ENCODE data around the gene CNTD1. TPM values are rescaled to one million over a fixed set of nuclear protein-coding genes. Genes with fewer than 3 reads are reported as not detected.
A peak's percentile ranks its signal among the peaks of the same experiment; 100 is the strongest.

Gene CNTD1, protein sequence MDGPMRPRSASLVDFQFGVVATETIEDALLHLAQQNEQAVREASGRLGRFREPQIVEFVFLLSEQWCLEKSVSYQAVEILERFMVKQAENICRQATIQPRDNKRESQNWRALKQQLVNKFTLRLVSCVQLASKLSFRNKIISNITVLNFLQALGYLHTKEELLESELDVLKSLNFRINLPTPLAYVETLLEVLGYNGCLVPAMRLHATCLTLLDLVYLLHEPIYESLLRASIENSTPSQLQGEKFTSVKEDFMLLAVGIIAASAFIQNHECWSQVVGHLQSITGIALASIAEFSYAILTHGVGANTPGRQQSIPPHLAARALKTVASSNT
- polyA plus RNA-seq = 3.0 TPM
- long read RNA-seq, donor 1, partial matches to known transcripts = 64 of 71 reads
- long read RNA-seq, donor 1, other reads (novel, unspliced or antisense) = 7 of 71 reads
- long read RNA-seq, donor 2 = 0 reads
- long read RNA-seq, donor 3 = 0 reads
- long read RNA-seq, donor 4 = 0 reads
- long read RNA-seq, donor 5, partial matches to known transcripts = 0 of 7 reads
- long read RNA-seq, donor 5, other reads (novel, unspliced or antisense) = 7 of 7 reads
- long read RNA-seq, donor 6 = 0 reads
- long read RNA-seq, donor 7 = 0 reads
- long read RNA-seq, donor 8 = 0 reads
- long read RNA-seq, donor 9 = 0 reads
- long read RNA-seq, donor 10, partial matches to known transcripts = 36 of 49 reads
- long read RNA-seq, donor 10, other reads (novel, unspliced or antisense) = 13 of 49 reads
- long read RNA-seq, donor 11, partial matches to known transcripts = 9 of 37 reads
- long read RNA-seq, donor 11, other reads (novel, unspliced or antisense) = 28 of 37 reads

DNA sequence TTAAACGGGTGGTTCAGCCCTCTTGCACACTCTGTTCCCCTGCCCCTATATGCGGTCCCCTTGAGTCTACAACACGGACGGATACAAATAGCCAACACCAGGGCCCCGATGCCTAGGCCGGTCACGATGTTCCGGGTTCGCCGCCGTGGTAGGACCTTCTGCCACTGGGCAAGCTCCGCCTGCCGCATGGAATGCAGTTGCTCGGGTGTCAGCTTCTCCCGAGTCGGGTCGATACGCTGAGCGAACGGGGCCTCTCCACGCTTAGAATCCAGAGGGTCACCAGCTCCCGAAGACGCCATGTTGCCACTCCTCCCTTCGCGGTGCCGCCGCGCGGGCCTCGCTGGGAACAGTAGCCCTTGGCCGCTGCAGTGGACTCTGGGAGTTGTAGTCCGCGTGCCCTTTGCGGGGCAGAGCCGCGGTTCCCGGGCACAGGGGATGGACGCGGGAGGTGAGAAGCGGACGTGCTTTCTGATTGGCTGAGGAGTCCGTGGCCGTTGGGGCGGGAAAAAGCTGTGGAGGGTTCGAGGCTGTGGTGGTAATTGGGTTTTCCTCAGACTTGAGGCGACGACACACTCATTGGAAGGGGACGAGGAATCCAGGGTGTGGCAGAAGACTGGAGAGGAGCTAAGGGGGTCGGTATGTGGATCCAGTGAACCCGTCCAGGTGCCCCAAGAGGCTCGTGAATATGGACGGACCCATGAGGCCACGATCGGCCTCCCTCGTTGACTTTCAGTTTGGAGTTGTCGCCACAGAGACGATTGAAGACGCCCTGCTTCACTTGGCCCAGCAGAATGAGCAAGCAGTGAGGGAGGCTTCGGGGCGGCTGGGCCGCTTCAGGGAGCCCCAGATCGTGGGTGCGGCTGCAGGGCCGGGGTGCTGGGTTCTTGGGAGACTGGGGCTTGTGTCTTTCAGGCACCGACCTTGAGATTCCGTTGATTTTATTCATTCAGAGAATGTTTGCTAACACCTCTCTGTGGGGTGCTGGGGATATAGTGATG, at the start of gene CNTD1, which contains the start of gene COA3:
TSS of gene CNTD1 (plus strand) at position 479 of the 998 bp plus-strand sequence. CDS start at position 686, 207 bp downstream.
TSS of gene COA3 (minus strand) at position 322 of the 998 bp plus-strand sequence. CDS start at position 299, 23 bp downstream.
- Histone ChIP-seq H3K27ac (ENCODE audit: low read length) (peak within 1 kb of the TSS; percentile 92), H3K36me3 (ENCODE audit: control insufficient read depth, insufficient read depth, low read length) (peaks cover 20% of the 10 kb centered on the region), H3K4me1 (ENCODE audit: control insufficient read depth, insufficient read depth, low read length) (peaks cover 40% of the 10 kb centered on the region), H3K9me3 (ENCODE audit: control insufficient read depth, low read depth, low read length) (peaks cover 3% of the 10 kb centered on the region), H3K4me3 (ENCODE audit: low read length) (peak within 1 kb of the TSS; percentile 97), H3K27me3 (ENCODE audit: control insufficient read depth, insufficient read depth, low read length) (no peaks in the 10 kb centered on the region)
- no CpG with 5 or more reads among the region's 66 CpGs for WGBS (ENCODE audit: insufficient coverage, low lambda C conversion rate)
- peak; percentile 83 to 90 for DNase-seq

DNA sequence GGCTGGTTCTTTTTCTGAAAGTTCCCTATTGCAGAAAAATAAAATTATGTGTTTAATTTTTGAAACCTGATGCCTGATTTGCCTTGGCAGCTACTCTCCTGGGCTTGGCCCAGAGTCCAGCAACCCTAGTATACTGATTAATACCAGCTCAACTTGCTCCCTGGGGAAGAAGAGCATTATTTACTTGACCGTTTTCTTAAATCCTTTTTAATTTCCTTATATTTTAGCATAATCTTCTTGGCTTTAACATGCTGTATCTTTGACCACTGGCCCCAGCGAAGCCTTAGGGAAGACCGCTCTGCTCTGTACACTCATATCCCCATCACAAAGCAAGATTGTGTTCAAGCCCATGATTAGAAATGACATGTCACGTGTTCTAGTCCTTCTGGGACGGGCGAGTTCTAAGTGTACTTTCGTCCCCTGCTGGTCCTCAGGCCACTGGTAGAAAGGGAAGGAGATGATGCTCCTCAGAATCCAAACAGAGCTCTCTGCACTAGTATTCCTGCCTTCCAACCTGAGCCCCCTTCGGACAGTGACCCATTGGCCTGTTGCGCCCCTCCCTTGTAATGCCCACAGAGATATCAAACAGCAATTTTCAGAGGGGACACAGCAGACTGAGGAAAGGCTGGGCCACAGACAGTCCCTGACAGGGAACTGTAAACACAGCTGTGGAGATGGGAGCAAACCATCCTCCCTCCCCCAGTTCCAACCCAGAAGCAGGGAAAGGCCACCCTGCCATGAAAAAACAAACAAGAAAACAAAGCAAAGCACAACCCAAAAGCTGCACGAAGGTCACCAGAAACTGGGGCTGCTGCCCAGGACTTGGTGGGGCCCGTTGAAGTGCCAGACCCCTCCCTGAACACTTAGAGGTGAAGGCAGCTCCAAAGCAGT, 49.5 kb upstream of the CNTD1 start:
- DNase-seq = no peak
- H3K27ac ChIP-seq (ENCODE audit: low read length) = no peak overlapping the region
- H3K27me3 ChIP-seq (ENCODE audit: control insufficient read depth, insufficient read depth, low read length) = no peaks in the 10 kb centered on the region
- 87% methylated on average over 3 of the region's 11 CpGs for WGBS (ENCODE audit: insufficient coverage, low lambda C conversion rate)
- H3K36me3 ChIP-seq (ENCODE audit: control insufficient read depth, insufficient read depth, low read length) = no peaks in the 10 kb centered on the region
- H3K9me3 ChIP-seq (ENCODE audit: control insufficient read depth, low read depth, low read length) = no peaks in the 10 kb centered on the region
- peaks cover 3% of the 10 kb centered on the region for H3K4me1 ChIP-seq (ENCODE audit: control insufficient read depth, insufficient read depth, low read length)
- no peak overlapping the region for H3K4me3 ChIP-seq (ENCODE audit: low read length)

DNA sequence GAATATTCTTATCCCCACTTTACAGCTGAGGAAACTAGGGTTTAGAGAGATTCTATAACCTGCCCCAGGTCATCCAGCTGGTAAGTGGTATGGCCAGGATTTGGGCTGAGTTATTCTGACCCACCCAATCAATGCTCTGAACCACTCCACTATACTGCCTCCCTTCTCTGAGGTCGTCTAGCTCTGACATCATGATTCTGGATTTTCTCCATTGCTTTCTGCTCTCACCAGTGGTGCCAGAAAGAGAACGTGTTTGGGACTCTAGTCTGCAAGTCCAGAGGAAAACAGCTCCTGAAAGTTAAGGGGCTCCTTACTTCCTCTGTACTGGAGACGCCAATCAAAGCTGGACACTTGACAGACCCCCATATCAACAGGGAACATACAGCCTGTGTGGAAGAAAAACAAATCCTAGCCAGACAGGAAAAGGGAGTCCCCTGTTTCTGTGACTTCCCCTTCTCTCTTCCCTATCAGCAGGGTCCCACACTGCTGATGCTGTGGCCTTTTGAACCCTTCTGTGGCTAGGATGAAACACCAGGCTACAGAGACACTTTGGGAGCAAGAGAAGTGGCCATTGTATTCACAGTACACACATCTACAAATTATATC, 47.8 kb upstream of the CNTD1 start:
- no peak for DNase-seq
- no CpG with 5 or more reads among the region's 3 CpGs for WGBS (ENCODE audit: insufficient coverage, low lambda C conversion rate)
- H3K36me3 ChIP-seq (ENCODE audit: control insufficient read depth, insufficient read depth, low read length) = no peaks in the 10 kb centered on the region
- peak overlapping the region; percentile 4 for H3K27ac ChIP-seq (ENCODE audit: low read length)
- no peaks in the 10 kb centered on the region for H3K27me3 ChIP-seq (ENCODE audit: control insufficient read depth, insufficient read depth, low read length)
- H3K4me1 ChIP-seq (ENCODE audit: control insufficient read depth, insufficient read depth, low read length) = no peaks in the 10 kb centered on the region
- no peaks in the 10 kb centered on the region for H3K9me3 ChIP-seq (ENCODE audit: control insufficient read depth, low read depth, low read length)
- no peak overlapping the region for H3K4me3 ChIP-seq (ENCODE audit: low read length)

DNA sequence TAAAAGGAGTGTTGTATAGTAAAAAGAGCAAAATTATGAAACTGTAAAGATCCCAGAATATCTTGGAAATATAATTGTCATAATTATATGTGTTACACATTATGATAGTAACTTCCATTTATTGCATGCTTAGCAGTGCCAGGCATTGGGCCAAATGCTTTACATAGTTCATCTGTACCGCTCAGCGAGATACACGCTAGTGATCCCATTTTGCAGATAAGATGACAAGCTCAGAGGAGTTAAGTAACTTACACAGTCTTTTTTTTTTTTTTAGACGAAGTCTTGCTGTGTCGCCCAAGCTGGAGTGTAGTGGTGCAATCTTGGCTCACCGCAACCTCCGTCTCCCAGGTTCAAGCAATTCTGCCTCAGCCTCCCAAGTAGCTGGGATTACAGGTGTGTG, 47.0 kb upstream of the CNTD1 start:
- 93% methylated on average over 3 of the region's 7 CpGs for WGBS (ENCODE audit: insufficient coverage, low lambda C conversion rate)
- Histone ChIP-seq H3K27me3 (ENCODE audit: control insufficient read depth, insufficient read depth, low read length) (no peaks in the 10 kb centered on the region), H3K9me3 (ENCODE audit: control insufficient read depth, low read depth, low read length) (no peaks in the 10 kb centered on the region), H3K36me3 (ENCODE audit: control insufficient read depth, insufficient read depth, low read length) (no peaks in the 10 kb centered on the region), H3K4me3 (ENCODE audit: low read length) (no peak overlapping the region), H3K27ac (ENCODE audit: low read length) (no peak overlapping the region), H3K4me1 (ENCODE audit: control insufficient read depth, insufficient read depth, low read length) (no peaks in the 10 kb centered on the region)
- no peak for DNase-seq

DNA sequence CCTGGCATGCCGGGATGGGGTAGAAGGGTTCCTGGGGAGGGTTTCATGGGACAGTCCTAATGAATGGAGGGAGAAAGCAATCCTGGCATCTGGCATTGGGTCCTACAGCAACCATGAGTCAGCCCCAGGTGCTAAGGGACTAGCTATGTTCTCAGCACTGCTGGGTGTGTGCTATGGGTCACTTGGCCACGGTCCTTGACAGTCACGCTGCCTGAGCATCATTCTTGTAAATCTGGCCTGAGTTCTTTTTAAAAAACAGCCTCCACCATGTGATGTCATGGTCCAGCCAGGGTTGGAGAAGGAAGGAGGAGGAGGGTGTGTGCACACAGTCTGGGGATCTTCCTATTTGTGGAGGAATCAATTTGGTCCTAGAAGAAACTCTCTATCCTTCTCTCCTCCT, 43.9 kb upstream of the CNTD1 start:
- H3K9me3 ChIP-seq (ENCODE audit: control insufficient read depth, low read depth, low read length) = no peaks in the 10 kb centered on the region
- H3K36me3 ChIP-seq (ENCODE audit: control insufficient read depth, insufficient read depth, low read length) = no peaks in the 10 kb centered on the region
- no peaks in the 10 kb centered on the region for H3K4me1 ChIP-seq (ENCODE audit: control insufficient read depth, insufficient read depth, low read length)
- H3K27me3 ChIP-seq (ENCODE audit: control insufficient read depth, insufficient read depth, low read length) = no peaks in the 10 kb centered on the region
- no peak for DNase-seq
- no peak overlapping the region for H3K4me3 ChIP-seq (ENCODE audit: low read length)
- no peak overlapping the region for H3K27ac ChIP-seq (ENCODE audit: low read length)
- WGBS (ENCODE audit: insufficient coverage, low lambda C conversion rate) = no CpG with 5 or more reads among the region's 3 CpGs

DNA sequence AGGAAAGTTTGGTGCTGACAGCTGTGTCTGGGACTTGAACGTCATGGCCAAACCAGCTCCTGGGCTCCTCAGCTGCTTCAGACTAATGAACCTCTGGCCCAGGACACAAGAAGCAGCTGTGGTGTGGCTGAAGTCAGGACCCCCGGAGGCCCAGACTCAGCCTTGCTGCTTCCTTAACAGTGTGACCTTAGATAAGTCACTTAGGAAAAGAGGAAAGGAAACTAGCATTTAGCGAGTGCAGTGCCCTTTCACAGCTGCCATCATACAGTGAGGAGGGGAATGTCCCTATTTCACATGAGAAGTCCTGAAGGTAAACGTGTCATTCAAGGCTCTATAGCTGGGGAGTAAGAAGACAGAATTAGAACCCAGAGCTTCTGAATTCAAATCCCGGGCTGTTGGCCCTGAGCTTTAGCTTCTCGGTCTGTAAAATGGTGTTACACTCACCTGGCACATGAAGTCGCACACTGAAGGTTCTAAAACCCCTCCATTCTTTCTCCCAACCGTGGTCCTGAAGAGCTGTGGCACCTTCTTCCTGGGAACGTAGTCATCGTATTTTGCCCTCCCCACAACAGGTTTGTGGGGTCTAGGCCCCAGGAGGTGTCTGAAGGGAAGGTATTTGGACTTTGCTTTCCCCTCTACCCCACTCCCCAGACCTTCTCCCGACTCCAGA, 38.5 kb upstream of the CNTD1 start:
- Histone ChIP-seq H3K27me3 (ENCODE audit: control insufficient read depth, insufficient read depth, low read length) (peaks cover 13% of the 10 kb centered on the region), H3K9me3 (ENCODE audit: control insufficient read depth, low read depth, low read length) (peaks cover 4% of the 10 kb centered on the region), H3K36me3 (ENCODE audit: control insufficient read depth, insufficient read depth, low read length) (no peaks in the 10 kb centered on the region), H3K27ac (ENCODE audit: low read length) (no peak overlapping the region), H3K4me3 (ENCODE audit: low read length) (peak overlapping the region; percentile 45), H3K4me1 (ENCODE audit: control insufficient read depth, insufficient read depth, low read length) (peaks cover 18% of the 10 kb centered on the region)
- no peak for DNase-seq
- WGBS (ENCODE audit: insufficient coverage, low lambda C conversion rate) = no CpG with 5 or more reads among the region's 11 CpGs

DNA sequence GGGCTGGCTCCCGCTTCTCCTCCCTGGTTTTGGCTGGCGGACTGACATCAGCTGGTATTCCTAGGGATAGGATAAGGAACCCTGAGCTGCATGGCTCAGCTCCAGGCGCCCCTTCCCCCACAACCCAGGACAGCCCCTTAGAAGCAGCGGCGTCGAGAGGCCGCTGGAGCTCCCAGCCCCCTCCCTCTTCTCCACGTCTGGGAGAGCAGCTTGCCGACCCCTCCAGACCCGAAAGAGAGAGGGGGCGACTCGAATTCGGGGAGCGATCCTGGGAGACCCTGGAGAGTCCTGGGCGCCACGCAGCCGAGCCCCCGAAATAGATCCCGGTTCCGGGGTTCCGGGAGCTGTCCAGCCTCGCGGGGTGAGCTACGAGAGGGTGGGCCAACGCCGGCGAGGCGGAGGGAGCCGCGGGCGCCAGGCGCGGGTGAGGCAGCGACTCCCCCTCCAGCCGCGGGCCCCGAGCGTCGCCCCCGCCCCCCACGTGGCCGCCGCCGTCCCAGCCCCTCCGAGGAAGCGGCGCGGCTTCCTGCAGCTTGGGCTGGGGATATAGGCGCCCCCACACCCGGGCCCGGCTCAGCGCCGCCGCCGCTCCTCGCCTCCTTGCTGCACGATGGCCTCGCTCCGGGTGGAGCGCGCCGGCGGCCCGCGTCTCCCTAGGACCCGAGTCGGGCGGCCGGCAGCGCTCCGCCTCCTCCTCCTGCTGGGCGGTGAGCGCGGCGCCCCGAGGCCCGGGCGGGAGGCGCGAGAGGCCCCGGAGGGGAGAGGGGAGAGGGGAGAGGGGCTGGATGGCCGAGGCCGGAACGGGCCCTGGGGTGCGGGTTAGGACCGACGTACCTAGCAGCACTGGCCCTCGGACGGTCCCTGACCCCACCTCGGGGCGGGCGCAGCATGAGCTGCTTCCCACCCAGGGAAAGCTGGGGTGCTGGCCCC, 37.7 kb upstream of the CNTD1 start, which contains the start of gene RAMP2:
TSS of gene RAMP2 (plus strand) at position 576 of the 930 bp plus-strand sequence. CDS start at position 611, 35 bp downstream.
- H3K9me3 ChIP-seq (ENCODE audit: control insufficient read depth, low read depth, low read length) = peaks cover 4% of the 10 kb centered on the region
- H3K36me3 ChIP-seq (ENCODE audit: control insufficient read depth, insufficient read depth, low read length) = no peaks in the 10 kb centered on the region
- peaks cover 18% of the 10 kb centered on the region for H3K4me1 ChIP-seq (ENCODE audit: control insufficient read depth, insufficient read depth, low read length)
- peak in 1 of 2 donors; percentile 56 for DNase-seq
- H3K27me3 ChIP-seq (ENCODE audit: control insufficient read depth, insufficient read depth, low read length) = peaks cover 13% of the 10 kb centered on the region
- H3K4me3 ChIP-seq (ENCODE audit: low read length) = peak within 1 kb of the TSS; percentile 46
- no peak within 1 kb of the TSS for H3K27ac ChIP-seq (ENCODE audit: low read length)
- no CpG with 5 or more reads among the region's 92 CpGs for whole genome bisulfite sequencing (ENCODE audit: insufficient coverage, low lambda C conversion rate)

DNA sequence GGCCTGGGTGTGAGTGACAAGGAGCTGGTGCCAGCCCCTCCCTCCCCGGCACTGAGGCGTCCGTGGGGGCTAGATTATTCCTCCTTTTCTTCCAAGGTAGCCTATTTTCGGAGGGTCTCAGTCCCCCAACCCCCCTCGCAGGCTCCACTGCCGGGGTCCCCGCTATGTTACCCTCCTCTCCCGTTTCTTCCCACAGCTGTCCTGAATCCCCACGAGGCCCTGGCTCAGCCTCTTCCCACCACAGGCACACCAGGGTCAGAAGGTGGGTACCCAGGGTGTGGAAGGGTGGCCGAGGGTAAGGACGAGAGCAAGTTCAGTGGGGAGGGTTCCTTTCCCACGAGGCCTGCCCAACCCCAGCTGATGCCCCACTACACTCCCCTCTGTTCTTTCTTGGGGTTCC, 37.0 kb upstream of the CNTD1 start:
- no CpG with 5 or more reads among the region's 12 CpGs for WGBS (ENCODE audit: insufficient coverage, low lambda C conversion rate)
- H3K27me3 ChIP-seq (ENCODE audit: control insufficient read depth, insufficient read depth, low read length) = peaks cover 13% of the 10 kb centered on the region
- no peak for DNase-seq

More for the DNA sequence above, 37.0 kb upstream of the CNTD1 start:
- H3K9me3 ChIP-seq (ENCODE audit: control insufficient read depth, low read depth, low read length) = peaks cover 4% of the 10 kb centered on the region
- H3K4me1 ChIP-seq (ENCODE audit: control insufficient read depth, insufficient read depth, low read length) = peaks cover 18% of the 10 kb centered on the region
- H3K27ac ChIP-seq (ENCODE audit: low read length) = no peak overlapping the region
- no peaks in the 10 kb centered on the region for H3K36me3 ChIP-seq (ENCODE audit: control insufficient read depth, insufficient read depth, low read length)
- H3K4me3 ChIP-seq (ENCODE audit: low read length) = peak overlapping the region; percentile 46

All from large intestine (tissue), 12 donors.